Measurements from ENCODE around the gene METTL14. TPM values are rescaled to one million over a fixed set of nuclear protein-coding genes. Genes with fewer than 3 reads are reported as not detected.
"Not testable (repeated sequence)": the region's sequence is repeated elsewhere in the genome, so short reads cannot be mapped to it uniquely, and the experiment has no call there.

Gene METTL14
- total RNA-seq, 1 experiment from 2014 or later, result 53.8 TPM

DNA sequence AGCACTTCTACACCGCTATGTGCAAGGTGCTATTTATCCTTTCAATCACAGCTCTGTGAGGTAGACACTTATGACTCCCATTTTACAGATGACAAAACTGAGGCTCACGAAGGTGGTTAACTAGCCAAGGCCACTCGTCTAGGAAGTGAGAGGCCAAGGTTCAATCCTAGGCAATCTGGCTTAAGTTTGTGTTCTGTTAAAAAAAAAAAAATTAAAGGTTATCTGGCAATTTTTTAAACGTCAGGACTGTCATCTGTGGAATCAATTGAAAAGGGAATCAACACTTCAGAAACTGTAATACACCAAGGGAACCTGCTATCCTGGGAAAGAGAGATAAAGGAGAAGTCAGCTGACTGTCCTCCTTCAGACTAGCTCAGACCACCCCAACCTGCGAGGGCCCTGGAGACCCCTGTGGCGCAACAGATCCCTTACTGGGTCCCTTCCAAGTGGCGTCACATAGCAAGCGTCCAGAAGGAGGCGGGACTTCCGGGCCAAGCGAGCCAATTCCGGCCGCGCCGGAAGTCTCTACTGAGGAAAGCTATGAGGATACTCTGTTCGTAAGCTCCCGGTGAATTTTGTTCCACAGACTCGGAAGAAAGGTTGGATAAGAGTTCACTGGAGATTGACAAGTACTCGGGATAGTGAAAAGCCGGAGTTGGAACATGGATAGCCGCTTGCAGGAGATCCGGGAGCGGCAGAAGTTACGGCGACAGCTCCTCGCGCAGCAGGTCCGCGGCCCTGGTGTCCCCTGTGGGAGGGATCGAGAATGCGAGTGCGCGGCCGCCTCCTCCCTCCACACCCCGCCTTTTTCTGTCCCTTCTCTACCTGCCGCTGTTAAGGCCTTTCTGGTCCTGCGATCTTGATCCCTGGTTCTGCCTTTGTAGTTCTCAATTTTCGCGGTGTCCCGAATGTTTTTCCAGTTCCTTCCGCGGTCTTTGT is at the start of gene METTL14 (continued):
- TF ChIP-seq, protein P1, sequence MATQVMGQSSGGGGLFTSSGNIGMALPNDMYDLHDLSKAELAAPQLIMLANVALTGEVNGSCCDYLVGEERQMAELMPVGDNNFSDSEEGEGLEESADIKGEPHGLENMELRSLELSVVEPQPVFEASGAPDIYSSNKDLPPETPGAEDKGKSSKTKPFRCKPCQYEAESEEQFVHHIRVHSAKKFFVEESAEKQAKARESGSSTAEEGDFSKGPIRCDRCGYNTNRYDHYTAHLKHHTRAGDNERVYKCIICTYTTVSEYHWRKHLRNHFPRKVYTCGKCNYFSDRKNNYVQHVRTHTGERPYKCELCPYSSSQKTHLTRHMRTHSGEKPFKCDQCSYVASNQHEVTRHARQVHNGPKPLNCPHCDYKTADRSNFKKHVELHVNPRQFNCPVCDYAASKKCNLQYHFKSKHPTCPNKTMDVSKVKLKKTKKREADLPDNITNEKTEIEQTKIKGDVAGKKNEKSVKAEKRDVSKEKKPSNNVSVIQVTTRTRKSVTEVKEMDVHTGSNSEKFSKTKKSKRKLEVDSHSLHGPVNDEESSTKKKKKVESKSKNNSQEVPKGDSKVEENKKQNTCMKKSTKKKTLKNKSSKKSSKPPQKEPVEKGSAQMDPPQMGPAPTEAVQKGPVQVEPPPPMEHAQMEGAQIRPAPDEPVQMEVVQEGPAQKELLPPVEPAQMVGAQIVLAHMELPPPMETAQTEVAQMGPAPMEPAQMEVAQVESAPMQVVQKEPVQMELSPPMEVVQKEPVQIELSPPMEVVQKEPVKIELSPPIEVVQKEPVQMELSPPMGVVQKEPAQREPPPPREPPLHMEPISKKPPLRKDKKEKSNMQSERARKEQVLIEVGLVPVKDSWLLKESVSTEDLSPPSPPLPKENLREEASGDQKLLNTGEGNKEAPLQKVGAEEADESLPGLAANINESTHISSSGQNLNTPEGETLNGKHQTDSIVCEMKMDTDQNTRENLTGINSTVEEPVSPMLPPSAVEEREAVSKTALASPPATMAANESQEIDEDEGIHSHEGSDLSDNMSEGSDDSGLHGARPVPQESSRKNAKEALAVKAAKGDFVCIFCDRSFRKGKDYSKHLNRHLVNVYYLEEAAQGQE (IDR thresholded peaks at IDR 0.05; ENCODE audit: low read depth), result no peak
- TF ChIP-seq ELF1 (IDR thresholded peaks at IDR 0.05; ENCODE audit: borderline replicate concordance, low read depth) (peak; percentile 62), SRF (IDR thresholded peaks at IDR 0.05; ENCODE audit: low read depth) (peak; percentile 88), CEBPB (IDR thresholded peaks at IDR 0.05; ENCODE audit: low read depth) (peak; percentile 84), RAD21 (IDR thresholded peaks at IDR 0.05; ENCODE audit: low read depth) (no peak), SIN3A (IDR thresholded peaks at IDR 0.05; ENCODE audit: low read depth) (peak; percentile 31; the same call in 1 of the 2 replicates)

DNA sequence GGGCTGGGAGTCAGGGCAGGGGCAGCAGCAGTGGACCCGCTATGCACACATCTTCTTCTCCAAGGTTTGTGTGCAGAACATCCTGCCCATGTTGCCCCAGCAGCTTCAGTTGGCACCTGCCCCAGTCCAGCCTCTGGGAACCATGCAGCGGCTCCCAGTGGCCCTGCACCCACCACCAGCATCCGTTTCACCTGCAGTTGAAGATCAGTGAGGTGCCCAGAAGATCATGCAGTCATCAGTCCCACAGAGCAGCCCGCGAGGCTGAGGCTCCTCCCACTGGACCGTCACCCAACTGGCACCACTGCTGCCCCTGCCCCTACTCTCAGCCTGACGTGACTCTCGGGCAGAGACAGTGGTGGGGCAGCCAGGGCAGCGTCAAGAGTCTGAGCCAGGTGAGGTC is 49.1 kb upstream of the METTL14 start:
- intact Hi-C loops (cut with micrococcal nuclease); H3K4me3 ChIP-seq (replicated peaks in 1 of 2; ENCODE audit: low read depth in 1 of 2, low read length in 2 of 2); H3K27ac ChIP-seq (ENCODE audit: low read depth, low read length); H3K4me2 ChIP-seq (ENCODE audit: low read length); H3K79me2 ChIP-seq (ENCODE audit: insufficient read depth, low read length); RAD21 ChIA-PET (ENCODE audit: low non-redundant PET in 1 of 2, low total read pairs in 2 of 2, uncharacterized antibody in 2 of 2, unreplicated experiment in 2 of 2); CTCF ChIA-PET; H2AFZ ChIP-seq (ENCODE audit: low read depth, low read length, poor library complexity, severe bottlenecking); H3K9me2 ChIP-seq (ENCODE audit: insufficient read depth); H3K27me3 ChIP-seq (ENCODE audit: insufficient read depth, low read length); H3K4me1 ChIP-seq (ENCODE audit: control insufficient read depth in 1 of 2, insufficient read depth in 2 of 2, low read length in 2 of 2); BruUV-seq (replicated peaks); H3K36me3 ChIP-seq (ENCODE audit: control insufficient read depth in 1 of 2, insufficient read depth in 2 of 2, low read length in 2 of 2); H3K9ac ChIP-seq (ENCODE audit: low read length); H3K9me3 ChIP-seq (ENCODE audit: control insufficient read depth in 1 of 2, insufficient read depth in 1 of 2, low read depth in 1 of 2, low read length in 2 of 2); H4K20me1 ChIP-seq (ENCODE audit: insufficient read depth); ATAC-seq; DNase-seq (ENCODE audit: low read depth, low spot score); POLR2A ChIA-PET: not testable (repeated sequence)

Data from HCT116 (cell line).